ENCODE results near the gene UPB1.

- TF ChIP-seq HCFC1 (IDR thresholded peaks at IDR 0.05; ENCODE audit: low read length) = no peak
- TF ChIP-seq CTCF (IDR thresholded peaks at IDR 0.05 in 2 of 3, conservative IDR thresholded peaks at IDR 0.05 in 1 of 3; ENCODE audit: control insufficient read depth in 2 of 3, extremely low read depth in 1 of 3, insufficient read depth in 1 of 3, low read depth in 3 of 3, low read length in 3 of 3) = no peak
- TF ChIP-seq EP300 (IDR thresholded peaks at IDR 0.05; ENCODE audit: borderline replicate concordance in 1 of 2, control insufficient read depth in 1 of 2, low read depth in 2 of 2, low read length in 2 of 2) = no peak
- no peak for TF ChIP-seq ZNF274 (IDR thresholded peaks at IDR 0.05; ENCODE audit: insufficient read depth, insufficient read length)
- TF ChIP-seq SPI1 (IDR thresholded peaks at IDR 0.05; ENCODE audit: borderline replicate concordance, insufficient read depth, low read depth, low read length) = no peak
- TF ChIP-seq REST (IDR thresholded peaks at IDR 0.05; ENCODE audit: low read depth, low read length) = no peak
- no peak for TF ChIP-seq POLR2A (IDR thresholded peaks at IDR 0.05; ENCODE audit: low read depth, low read length)
- no peak for TF ChIP-seq SRF (IDR thresholded peaks at IDR 0.05; ENCODE audit: low read depth in 2 of 2, low read length in 2 of 2)
- no peak for TF ChIP-seq SUZ12 (IDR thresholded peaks at IDR 0.05; ENCODE audit: unreplicated experiment)
These were observed 41.3 kb upstream of the UPB1 start for GRCh38 chr22:24453853-24454252.

Measured in GM12878 (cell line).